Neural cell (in vitro differentiated cells): ENCODE measurements around the gene ALX4.

Experiments used
- EP300 ChIP-seq: fragments of 450-650 bp; conservative IDR thresholded peaks from 2 replicates; pipeline ENCODE4 v1.6.1; 2014; ENCODE audit warnings: antibody characterized with exemption, mild to moderate bottlenecking, moderate library complexity; ENCODE audit not compliant: poor library complexity, severe bottlenecking
- EZH2 ChIP-seq: fragments of 200-600, 300-800 bp; shearing (Covaris generic), sonication (generic); IDR thresholded peaks from 2 replicates; pipeline ENCODE4 v1.6.1; 2014; ENCODE audit warnings: antibody characterized with exemption, low read length, borderline replicate concordance, mild to moderate bottlenecking; ENCODE audit not compliant: insufficient read depth, poor library complexity, severe bottlenecking
- MXI1 ChIP-seq: fragments of 450-650 bp; conservative IDR thresholded peaks from 2 replicates; pipeline ENCODE4 v1.6.1; 2014; ENCODE audit warnings: antibody characterized with exemption, mild to moderate bottlenecking; ENCODE audit not compliant: poor library complexity, severe bottlenecking
- POLR2AphosphoS5 ChIP-seq: IDR thresholded peaks from 2 replicates; pipeline ENCODE4 v1.6.1; 2012
- RAD21 ChIP-seq: fragments of 450-650 bp; conservative IDR thresholded peaks from 2 replicates; pipeline ENCODE4 v1.6.1; 2014; ENCODE audit warnings: antibody characterized with exemption, mild to moderate bottlenecking, moderate library complexity
- TAF1 ChIP-seq: IDR thresholded peaks from 2 replicates; pipeline ENCODE4 v1.6.1; 2012; ENCODE audit warnings: low read depth
- TF ChIP-seq, protein P1 (sequence below): fragments of 450-650 bp; IDR thresholded peaks from 2 replicates; pipeline ENCODE4 v1.5.1; 2014; ENCODE audit warnings: antibody characterized with exemption, mild to moderate bottlenecking, moderate library complexity; ENCODE audit not compliant: poor library complexity, severe bottlenecking
- TF ChIP-seq, protein P2 (sequence below): IDR thresholded peaks from 2 replicates; pipeline ENCODE4 v1.6.1; 2012; ENCODE audit warnings: borderline replicate concordance

- TF ChIP-seq POLR2AphosphoS5: no peak
- TF ChIP-seq, protein P1, sequence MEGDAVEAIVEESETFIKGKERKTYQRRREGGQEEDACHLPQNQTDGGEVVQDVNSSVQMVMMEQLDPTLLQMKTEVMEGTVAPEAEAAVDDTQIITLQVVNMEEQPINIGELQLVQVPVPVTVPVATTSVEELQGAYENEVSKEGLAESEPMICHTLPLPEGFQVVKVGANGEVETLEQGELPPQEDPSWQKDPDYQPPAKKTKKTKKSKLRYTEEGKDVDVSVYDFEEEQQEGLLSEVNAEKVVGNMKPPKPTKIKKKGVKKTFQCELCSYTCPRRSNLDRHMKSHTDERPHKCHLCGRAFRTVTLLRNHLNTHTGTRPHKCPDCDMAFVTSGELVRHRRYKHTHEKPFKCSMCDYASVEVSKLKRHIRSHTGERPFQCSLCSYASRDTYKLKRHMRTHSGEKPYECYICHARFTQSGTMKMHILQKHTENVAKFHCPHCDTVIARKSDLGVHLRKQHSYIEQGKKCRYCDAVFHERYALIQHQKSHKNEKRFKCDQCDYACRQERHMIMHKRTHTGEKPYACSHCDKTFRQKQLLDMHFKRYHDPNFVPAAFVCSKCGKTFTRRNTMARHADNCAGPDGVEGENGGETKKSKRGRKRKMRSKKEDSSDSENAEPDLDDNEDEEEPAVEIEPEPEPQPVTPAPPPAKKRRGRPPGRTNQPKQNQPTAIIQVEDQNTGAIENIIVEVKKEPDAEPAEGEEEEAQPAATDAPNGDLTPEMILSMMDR: no peak
- no peak for TF ChIP-seq EZH2
- no peak for TF ChIP-seq EP300
- TF ChIP-seq RAD21: no peak
- TF ChIP-seq MXI1: no peak
- TF ChIP-seq, protein P2, sequence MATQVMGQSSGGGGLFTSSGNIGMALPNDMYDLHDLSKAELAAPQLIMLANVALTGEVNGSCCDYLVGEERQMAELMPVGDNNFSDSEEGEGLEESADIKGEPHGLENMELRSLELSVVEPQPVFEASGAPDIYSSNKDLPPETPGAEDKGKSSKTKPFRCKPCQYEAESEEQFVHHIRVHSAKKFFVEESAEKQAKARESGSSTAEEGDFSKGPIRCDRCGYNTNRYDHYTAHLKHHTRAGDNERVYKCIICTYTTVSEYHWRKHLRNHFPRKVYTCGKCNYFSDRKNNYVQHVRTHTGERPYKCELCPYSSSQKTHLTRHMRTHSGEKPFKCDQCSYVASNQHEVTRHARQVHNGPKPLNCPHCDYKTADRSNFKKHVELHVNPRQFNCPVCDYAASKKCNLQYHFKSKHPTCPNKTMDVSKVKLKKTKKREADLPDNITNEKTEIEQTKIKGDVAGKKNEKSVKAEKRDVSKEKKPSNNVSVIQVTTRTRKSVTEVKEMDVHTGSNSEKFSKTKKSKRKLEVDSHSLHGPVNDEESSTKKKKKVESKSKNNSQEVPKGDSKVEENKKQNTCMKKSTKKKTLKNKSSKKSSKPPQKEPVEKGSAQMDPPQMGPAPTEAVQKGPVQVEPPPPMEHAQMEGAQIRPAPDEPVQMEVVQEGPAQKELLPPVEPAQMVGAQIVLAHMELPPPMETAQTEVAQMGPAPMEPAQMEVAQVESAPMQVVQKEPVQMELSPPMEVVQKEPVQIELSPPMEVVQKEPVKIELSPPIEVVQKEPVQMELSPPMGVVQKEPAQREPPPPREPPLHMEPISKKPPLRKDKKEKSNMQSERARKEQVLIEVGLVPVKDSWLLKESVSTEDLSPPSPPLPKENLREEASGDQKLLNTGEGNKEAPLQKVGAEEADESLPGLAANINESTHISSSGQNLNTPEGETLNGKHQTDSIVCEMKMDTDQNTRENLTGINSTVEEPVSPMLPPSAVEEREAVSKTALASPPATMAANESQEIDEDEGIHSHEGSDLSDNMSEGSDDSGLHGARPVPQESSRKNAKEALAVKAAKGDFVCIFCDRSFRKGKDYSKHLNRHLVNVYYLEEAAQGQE: no peak
- TF ChIP-seq TAF1: no peak
Observed at GRCh38 chr11:44237156-44237555, 72.8 kb downstream of the ALX4 start.
